H54 (cell line): ENCODE results near the gene CALHM1.
"Not testable (repeated sequence)": the region's sequence is repeated elsewhere in the genome, so short reads cannot be mapped to it uniquely, and the experiment has no call there.

Experiments used
- DNase-seq: peaks from one replicate; pipeline ENCODE4 v3.0.0; 2011; ENCODE audit warnings: low spot score, mixed read lengths; ENCODE audit not compliant: insufficient read length
- FAIRE-seq: peaks from 3 replicates; lab custom pipeline; 2011; peaks lifted over from hg19 to GRCh38; lab: Jason Lieb, UNC
- POLR2A ChIP-seq: IDR thresholded peaks from 2 replicates; pipeline ENCODE4 v1.6.1; 2011; ENCODE audit warnings: low read depth, mild to moderate bottlenecking, low read length

CALHM1 gene

DNA sequence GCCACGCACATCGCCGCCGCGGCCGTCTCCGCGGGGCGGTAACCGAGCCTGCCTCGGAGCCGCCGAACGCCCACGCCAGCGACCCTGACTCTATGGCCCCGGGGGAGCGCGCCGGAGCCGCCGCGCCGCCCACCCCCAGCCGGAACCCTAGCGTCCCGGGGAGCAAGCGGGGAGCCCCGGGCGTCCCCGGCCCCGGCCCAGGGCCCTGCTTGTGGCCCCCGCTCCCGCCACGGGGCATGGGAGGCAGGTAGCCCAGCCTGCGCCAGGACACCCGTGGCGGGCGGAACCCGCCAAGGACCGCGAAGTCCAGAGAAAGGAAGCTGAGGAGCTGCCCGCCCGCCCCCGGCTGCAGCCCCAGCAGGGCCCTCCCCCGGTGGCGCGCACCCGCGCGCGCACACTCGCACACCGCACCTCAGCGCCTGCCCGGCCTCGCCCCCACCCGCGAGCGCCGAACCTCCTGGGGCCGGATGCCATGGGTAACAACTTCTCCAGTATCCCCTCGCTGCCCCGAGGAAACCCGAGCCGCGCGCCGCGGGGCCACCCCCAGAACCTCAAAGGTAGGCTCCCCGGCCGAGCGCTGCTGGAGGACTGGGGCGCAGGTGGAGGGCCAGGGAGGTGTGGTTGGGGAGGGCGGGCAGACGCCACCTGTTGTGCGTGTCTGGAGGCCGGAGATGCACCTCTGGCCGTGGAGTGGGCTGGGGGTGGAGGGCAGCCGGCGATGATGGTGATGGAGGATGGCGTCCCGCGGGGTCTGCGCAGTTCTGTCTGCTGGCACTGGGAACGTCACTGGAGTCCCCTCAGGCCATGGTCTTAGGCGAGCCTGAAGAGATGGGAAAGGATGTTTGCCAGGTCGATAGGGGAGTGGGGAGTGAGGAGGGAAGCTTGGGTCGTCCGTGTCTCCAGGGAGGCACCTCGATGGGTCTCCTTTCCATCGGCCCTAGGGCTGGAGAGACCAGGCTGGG lies 35.5 kb upstream of the CALHM1 start:
- no peak for FAIRE-seq
- TF ChIP-seq POLR2A: no peak

DNA sequence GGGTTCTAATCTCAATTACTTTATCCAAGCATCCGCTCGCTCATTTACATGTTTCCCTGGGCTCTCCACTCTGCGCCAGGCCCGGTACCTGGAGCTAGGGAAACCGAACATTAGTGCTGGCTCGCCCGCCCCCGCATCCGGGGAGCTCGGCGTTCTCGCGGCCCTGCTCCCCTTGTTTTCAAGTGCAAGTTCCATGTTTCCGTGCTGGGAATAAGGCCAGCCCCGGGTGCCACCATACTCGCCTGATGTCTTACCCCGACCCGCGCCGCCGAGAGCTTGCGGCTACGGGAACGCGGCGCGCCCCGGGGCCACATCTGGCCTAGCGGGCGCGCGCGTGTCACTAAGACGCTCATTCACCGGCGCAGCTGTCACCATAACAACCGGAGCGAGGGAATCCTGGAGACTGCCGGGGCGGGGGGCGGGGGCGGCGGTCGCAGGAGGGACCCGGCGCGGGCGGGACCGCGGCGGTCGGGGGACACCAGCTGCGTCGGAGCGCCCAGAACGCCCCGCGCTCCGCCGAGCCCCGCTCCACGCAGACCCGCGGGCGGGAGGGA lies 34.7 kb upstream of the CALHM1 start, which contains the start of gene NEURL1:
Gene NEURL1 (plus strand): TSS at position 344 of the 554 bp plus-strand sequence. CDS start 683 bp downstream, outside the sequence.
- DNase-seq: no peak
- no peak for FAIRE-seq
- TF ChIP-seq POLR2A: no peak

More for the DNA sequence above, 35.5 kb upstream of the CALHM1 start:
- no peak for DNase-seq

DNA sequence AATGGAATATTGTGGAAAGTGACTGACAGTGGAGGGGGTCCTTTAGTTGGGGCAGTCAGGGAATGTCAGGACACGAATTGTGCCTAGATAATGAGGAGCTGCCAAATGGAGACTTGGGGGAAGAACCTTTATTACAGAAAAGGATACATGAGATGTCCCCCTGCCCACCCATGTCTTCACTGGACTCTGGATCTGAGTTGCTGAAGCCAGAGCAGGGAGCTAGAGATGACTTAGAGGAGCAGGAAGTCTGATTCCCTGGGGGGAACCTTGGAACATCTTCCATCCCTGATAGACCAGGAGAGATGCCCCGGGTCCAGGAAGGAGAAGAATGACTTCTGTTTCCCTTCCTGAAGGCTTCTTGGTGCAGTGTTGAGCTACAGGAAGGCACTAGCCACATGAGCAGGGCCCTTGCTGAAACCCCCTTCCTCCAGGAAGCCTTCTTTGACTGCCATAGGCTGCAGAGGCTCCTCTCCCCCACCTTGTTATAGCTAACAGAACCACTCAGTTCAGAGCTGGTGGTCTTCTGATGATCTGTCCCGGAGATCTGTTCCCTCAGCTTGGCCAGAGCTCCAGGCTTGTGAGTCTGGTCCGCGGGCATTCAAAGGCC lies 34.1 kb upstream of the CALHM1 start:
- no peak for FAIRE-seq
- DNase-seq: no peak
- no peak for TF ChIP-seq POLR2A

DNA sequence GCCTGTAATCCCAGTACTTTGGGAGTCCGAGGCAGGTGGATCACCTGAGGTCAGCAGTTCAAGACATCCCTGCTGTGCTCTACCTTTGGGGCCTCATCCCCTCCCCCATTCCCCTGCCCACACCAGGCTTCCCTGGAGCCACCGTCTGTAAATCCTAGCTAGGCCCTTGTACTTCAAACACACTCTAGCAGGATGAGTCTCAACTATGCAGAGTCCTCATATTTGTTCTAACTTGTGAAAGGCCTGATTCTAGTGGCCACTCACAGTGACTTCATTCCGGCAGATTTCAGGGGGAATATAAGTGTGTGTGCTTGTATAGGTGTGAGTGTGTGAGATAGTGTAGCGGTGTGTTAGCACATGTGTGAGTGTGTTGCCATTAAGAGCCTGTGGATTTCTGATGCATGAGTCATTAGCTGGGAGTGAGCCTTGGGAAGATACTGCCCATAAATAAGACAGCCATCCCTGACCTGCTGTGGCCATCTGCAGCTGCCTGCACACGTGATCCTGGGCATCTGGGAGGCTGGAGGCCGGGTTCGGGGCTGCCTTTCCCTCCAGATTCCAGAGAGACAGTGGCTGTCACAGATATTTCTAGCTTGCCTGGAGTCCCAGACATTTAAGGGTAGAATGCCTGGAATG lies 33.1 kb upstream of the CALHM1 start:
- DNase-seq: peak; percentile 77
- FAIRE-seq: peak; percentile 20
- no peak for TF ChIP-seq POLR2A

DNA sequence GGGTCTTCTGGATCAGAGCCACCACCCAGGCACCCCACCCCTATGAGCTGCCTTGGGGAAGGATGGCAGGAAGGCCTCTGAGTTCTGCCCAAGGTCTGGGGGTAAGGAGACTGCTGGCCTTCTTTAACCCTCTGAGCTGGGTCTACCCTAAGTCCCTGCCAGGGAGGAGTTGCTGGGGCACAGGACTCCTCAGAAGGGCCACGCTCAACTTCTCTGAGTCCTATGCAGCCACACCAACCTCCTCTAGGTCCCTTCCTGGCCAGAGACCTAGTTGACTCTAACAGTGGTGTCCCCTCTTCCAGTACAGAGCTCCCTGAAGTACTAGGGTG lies 32.2 kb upstream of the CALHM1 start:
- DNase-seq (no peak), FAIRE-seq (no peak)
- no peak for TF ChIP-seq POLR2A

DNA sequence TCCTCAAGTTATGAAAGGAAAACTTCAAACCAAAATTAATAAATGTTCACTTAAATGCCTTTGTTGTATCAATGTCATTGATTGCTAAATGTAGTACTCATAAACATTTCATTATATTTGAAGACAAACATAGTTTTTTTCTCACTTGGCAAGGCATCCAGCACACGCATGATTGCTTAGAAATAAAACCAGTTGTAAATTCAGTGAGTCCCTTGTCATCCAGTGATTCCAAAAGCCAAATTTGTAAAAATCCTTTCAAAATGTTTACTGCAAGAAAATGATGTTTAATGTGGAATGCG lies 28.7 kb upstream of the CALHM1 start:
- DNase-seq (no peak), FAIRE-seq (no peak)
- TF ChIP-seq POLR2A: no peak

DNA sequence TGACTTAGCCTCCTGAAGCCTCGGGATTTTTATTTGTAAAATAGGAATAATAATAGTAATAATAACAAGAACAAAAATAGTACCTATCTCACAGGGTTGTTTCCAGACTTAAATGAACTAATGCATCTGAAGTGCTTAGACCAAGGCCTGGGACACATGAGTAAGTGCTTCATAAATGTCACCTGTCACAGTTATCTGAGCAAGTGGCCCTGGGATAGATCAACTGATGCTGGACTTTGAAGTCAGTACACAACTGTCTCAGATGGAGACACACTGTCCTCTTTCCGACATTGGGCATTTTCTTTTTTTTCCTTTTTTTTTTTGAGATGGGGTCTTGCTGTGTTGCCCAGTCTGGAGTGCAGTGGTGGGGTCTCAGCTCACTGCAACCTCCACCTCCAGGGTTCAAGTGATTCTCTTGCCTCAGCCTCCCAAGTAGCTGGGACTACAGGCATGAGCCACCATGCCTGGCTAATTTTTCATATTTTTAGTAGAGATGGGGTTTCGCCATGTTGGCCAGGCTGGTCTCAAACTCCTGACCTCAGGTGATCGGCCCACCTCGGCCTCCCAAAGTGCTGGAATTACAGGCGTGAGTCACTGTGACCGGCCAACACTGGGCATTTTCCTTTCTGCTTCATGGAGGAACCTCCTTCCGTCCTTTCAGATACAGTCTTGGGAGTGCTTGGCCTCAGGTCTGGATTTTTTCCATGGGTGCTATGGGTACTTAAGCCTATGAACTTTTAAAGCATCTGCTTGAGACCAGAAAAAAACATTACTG lies 28.1 kb upstream of the CALHM1 start:
- DNase-seq, FAIRE-seq: not testable (repeated sequence)

DNA sequence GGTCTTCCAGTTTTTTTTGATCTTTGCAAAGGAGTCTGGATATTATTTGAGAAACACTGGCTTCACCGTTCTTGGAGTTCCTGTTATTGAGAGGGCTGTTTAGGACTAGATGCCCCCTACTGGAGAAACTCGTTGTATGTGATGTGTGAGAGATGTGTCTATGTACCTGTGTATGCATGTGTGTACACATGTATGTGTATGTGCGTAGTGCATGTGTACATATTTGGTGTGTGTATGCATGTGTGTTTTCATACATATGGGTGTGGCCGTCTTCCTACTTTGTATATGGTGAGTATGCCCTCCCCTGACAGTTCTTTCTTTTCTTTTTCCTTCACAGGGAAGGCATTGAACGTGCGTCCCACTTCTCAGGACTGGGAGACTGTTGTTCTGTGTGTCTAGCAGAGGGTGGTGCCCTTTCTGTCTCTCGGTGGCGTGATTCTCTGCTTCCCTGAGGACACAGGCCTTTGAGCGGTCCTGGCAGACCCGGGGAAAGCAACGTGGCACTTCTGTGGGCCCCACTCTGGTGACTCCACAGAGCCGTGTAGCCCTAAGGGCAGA lies 23.4 kb upstream of the CALHM1 start:
- DNase-seq (peak; percentile 52), FAIRE-seq (no peak)
- no peak for TF ChIP-seq POLR2A

DNA sequence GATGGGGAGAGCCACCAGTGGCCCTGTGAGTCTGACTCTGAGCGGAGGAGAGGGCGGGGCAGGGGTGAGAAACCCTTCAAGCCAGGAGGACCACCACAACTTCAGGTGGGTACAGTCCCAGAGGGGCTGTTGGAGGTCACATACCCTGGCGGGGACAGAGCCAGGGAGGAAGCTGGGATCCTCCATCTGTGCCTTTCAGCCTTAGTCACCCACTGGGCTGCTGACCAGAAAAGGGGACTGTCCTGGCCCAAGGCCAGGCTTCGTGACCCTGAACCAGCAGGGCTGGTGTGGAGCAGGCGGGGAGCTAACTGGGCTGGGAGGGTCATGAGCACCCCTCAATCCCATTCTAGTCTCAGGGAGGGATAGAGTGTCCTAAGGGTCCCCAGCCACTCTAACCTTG lies 21.8 kb upstream of the CALHM1 start:
- no peak for FAIRE-seq
- no peak for TF ChIP-seq POLR2A

DNA sequence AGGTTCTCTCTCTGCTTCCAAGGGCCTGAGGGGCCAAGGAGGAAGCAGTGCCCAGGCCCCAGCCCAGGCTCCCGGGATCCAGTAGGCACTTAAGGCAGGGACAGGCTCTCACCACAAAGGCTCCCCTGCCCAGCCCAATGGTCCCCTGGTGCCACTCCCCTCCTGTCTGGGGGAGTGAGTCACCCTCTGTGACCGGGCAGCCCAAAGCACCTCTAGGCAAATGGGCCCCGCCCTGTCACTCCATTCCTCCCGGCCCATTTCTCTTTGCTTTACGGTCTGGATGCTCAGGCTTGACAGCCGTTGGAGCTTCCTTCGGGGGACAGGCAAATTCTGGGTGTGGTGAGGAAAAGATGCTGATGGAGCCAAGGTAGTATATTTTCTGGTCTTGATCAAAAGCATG lies 20.4 kb upstream of the CALHM1 start, which contains the start of gene CALHM3:
Gene CALHM3 (minus strand): TSS at position 106 of the 400 bp plus-strand sequence. CDS start 208 bp downstream, outside the sequence.
- DNase-seq (peak; percentile 88), FAIRE-seq (no peak)
- no peak for TF ChIP-seq POLR2A

More for the DNA sequence above, 21.8 kb upstream of the CALHM1 start:
- peak; percentile 58 for DNase-seq

DNA sequence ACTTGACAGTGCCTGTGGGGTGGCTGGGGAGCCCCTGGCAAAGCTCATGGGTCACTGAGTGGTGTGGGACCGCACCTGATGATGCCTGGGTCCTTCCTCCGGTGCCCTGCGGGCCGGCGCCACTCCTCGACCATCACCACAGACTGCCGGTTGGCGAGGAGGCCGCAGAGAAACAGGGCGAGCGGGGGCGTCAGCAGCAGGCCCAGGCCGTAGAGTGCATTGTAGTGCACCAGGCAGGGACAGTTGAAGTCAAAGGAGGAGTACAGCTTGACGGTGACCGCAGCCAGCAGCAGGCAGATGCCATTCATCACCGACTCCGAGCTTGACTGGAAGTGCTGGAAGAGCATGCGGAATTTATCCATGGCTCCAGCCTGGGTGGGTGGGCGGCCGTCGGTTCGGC lies 20.0 kb upstream of the CALHM1 start:
- no peak for TF ChIP-seq POLR2A
- FAIRE-seq (no peak), DNase-seq (no peak)

DNA sequence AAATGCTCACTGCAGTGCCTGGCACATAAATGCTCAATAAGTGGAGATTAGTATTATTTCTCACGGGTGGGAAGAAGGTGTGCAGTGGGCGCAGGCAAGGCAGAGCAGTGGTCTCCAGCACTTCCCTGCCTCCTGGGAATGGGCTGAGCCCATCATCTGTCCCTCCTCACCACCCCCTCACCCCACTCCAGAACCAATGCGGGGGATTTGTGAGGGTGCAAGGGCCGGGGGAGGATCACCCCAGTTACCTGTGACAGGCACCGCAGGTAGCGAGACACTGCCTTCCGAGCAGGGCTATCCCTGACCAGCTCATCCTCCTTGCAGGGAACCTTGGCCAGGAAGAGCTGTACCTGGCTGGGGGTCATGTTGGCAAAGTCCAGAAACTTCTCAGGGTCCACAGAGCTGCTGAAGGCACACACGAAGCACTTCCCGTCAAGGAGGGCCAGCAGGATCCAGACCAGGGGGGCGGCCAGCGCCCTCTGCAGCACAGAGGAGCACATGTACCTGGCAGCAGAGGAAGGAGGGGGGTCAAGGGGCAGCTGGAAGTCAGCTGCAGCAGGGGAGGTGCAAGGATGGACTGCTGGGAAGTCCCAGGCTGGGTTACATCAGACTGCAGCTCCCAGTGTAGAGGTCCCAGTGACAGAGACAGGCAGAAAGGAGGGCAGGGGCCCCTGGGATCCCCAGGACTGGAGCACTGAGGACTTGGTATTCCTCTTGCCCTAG lies 17.5 kb upstream of the CALHM1 start:
- no peak for TF ChIP-seq POLR2A
- FAIRE-seq (no peak), DNase-seq (peak; percentile 33)
